Ishikawa (cell line): Measurements from ENCODE around the gene HSD17B11.

Source experiments
- CEBPB ChIP-seq: IDR thresholded peaks from 2 replicates; pipeline ENCODE4 v1.6.1; 2012
- CREB1 ChIP-seq: IDR thresholded peaks from 2 replicates; pipeline ENCODE4 v1.6.1; 2012; ENCODE audit warnings: low read depth
- EGR1 ChIP-seq: IDR thresholded peaks from 2 replicates; pipeline ENCODE4 v1.6.1; 2012
- EP300 ChIP-seq: IDR thresholded peaks from 2 replicates; pipeline ENCODE4 v1.6.1; 2012; ENCODE audit warnings: borderline replicate concordance
- FOXM1 ChIP-seq: IDR thresholded peaks from 2 replicates; pipeline ENCODE4 v1.6.1; 2012; ENCODE audit warnings: low read depth, borderline replicate concordance
- MAX ChIP-seq: IDR thresholded peaks from 2 replicates; pipeline ENCODE4 v1.6.1; 2012
- NFIC ChIP-seq: IDR thresholded peaks from 2 replicates; pipeline ENCODE4 v1.6.1; 2012
- RAD21 ChIP-seq: IDR thresholded peaks from 2 replicates; pipeline ENCODE4 v1.6.1; 2012; ENCODE audit warnings: low read depth
- TAF1 ChIP-seq: IDR thresholded peaks from 2 replicates; pipeline ENCODE4 v1.6.1; 2012; ENCODE audit warnings: low read depth, mild to moderate bottlenecking
- TCF12 ChIP-seq: IDR thresholded peaks from 2 replicates; pipeline ENCODE4 v1.6.1; 2012; ENCODE audit warnings: low read depth
- TEAD4 ChIP-seq: IDR thresholded peaks from 2 replicates; pipeline ENCODE4 v1.6.1; 2012
- USF1 ChIP-seq: IDR thresholded peaks from 2 replicates; pipeline ENCODE4 v1.6.1; 2012
- YY1 ChIP-seq: IDR thresholded peaks from 2 replicates; pipeline ENCODE4 v1.6.1; 2012; ENCODE audit warnings: low read depth
- ZBTB7A ChIP-seq: IDR thresholded peaks from 2 replicates; pipeline ENCODE4 v1.6.1; 2012; ENCODE audit warnings: low read depth
- TF ChIP-seq, protein P1 (sequence below): IDR thresholded peaks from 2 replicates; pipeline ENCODE4 v1.6.1; 2012; ENCODE audit warnings: low read depth, mild to moderate bottlenecking

Gene HSD17B11

DNA sequence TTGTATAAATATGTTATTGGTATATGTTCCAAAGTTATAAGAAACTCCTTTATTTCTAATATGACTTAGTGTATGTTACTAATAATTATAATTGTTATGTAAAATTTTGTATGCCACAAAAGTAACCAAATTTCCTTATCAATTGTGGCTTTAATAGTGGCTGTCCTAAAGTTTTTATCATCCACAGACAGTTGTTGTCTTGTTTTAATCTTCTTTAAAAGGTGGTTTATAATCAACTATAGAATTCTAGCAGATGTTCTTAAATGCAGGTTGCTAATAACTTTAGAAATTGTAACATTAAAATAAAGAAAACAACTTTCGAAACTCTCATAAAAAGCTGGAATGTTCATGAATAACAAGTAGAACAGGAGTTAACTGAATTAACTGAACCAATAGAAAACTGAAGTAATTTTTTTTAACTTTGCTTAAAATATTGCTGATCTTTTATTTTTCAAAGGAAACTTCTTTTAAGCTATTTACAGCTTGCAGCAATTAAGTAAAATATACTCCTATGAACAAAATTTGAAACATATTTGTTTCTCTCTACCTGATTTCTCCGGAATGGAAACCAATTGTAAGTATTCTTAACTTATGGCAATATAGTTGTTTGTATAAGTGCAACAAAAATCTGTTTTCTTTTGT lies 24.3 kb downstream of the HSD17B11 start:
- TF ChIP-seq CEBPB (no peak), FOXM1 (no peak), TAF1 (no peak), MAX (no peak), TCF12 (no peak), USF1 (no peak), ZBTB7A (no peak), TEAD4 (no peak), YY1 (no peak)
- TF ChIP-seq, protein P1, sequence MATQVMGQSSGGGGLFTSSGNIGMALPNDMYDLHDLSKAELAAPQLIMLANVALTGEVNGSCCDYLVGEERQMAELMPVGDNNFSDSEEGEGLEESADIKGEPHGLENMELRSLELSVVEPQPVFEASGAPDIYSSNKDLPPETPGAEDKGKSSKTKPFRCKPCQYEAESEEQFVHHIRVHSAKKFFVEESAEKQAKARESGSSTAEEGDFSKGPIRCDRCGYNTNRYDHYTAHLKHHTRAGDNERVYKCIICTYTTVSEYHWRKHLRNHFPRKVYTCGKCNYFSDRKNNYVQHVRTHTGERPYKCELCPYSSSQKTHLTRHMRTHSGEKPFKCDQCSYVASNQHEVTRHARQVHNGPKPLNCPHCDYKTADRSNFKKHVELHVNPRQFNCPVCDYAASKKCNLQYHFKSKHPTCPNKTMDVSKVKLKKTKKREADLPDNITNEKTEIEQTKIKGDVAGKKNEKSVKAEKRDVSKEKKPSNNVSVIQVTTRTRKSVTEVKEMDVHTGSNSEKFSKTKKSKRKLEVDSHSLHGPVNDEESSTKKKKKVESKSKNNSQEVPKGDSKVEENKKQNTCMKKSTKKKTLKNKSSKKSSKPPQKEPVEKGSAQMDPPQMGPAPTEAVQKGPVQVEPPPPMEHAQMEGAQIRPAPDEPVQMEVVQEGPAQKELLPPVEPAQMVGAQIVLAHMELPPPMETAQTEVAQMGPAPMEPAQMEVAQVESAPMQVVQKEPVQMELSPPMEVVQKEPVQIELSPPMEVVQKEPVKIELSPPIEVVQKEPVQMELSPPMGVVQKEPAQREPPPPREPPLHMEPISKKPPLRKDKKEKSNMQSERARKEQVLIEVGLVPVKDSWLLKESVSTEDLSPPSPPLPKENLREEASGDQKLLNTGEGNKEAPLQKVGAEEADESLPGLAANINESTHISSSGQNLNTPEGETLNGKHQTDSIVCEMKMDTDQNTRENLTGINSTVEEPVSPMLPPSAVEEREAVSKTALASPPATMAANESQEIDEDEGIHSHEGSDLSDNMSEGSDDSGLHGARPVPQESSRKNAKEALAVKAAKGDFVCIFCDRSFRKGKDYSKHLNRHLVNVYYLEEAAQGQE = no peak

DNA sequence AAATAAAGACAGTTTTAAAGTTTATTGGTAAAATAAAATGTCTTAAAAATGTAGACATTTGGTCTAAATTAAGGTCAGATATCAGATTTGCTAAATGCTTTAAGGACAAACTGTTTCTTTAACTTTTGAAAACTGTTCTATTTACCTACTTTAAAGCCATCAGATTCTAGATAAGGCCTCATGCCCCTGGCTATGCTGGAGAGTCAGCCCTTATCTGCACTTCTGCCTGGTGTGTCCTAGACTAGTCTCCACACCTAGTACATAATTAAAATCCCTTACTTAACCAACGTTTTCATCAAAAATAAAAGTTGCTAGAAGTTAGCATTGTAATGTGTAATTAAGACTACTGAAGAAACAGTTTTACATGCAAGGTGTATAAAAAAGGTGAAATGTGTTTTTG lies 25.6 kb downstream of the HSD17B11 start:
- TF ChIP-seq, protein P1 = no peak
- TF ChIP-seq CREB1 (no peak), YY1 (no peak), TCF12 (no peak), NFIC (no peak), TEAD4 (no peak), ZBTB7A (no peak), FOXM1 (no peak), MAX (no peak), TAF1 (no peak), EGR1 (no peak), USF1 (no peak), CEBPB (no peak), EP300 (no peak), RAD21 (no peak)

GRCh38 chr4:87363552-87363951 lies 27.4 kb downstream of the HSD17B11 start:
- TF ChIP-seq TEAD4 (0 out of 2 replicates have a peak, but pooled peaks have one; percentile 42), FOXM1 (no peak), YY1 (no peak), TAF1 (no peak)

DNA sequence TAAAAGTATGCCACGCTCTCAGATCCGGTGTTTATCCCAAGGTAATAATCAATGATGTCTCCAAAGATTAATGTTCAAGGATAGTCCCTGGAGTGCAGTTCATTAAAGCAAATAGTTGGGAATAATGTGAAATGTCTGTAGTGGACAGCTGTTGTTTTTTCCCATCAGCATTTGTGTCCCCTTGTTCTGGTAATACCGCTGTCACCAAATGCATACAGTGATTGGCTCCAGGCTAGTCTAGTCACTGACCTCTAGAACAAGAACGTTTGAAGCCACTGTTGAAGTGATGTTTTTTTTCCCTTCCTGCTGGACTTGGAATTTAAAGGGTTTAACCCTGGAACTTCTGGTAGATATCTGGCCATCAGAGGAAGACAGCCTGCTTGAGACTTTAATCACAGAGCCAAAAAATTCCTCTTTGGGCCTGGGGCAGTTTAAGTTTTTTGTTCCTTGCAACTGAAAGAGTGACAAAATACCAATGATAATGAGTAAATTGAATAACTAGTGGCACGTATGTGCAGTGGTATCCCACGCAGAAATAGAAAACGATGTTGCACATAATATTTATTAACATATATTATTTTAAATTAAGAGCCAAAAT lies 30.6 kb downstream of the HSD17B11 start:
- TF ChIP-seq TEAD4 (no peak), TAF1 (no peak), CEBPB (no peak), USF1 (no peak), MAX (no peak), NFIC (no peak), EGR1 (no peak), ZBTB7A (no peak), FOXM1 (no peak), RAD21 (no peak), CREB1 (no peak), YY1 (no peak), TCF12 (no peak), EP300 (no peak)
- TF ChIP-seq, protein P1 = no peak
